ENCODE results near the gene RGS3.

RGS3 gene

DNA sequence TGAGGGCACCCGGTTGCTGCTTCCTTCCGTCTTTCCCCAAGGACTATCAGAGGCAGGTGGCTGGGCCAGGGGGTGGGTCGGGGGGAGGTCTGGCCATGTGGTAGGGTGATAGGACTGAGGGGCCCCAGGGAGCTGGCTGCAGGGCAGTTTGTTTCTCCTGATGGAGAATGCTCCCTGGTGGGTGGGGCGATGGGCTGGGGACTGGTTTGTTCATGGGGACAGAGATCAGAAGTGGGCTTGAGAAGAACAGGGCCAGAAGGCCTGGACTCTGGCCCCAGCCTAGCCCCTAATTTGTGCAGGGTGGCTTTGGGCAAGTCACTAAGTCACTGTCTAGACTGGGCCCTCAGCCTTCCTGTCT is 117.4 kb downstream of the RGS3 start:
- DNase-seq, result no peak
- TF ChIP-seq, protein P1, sequence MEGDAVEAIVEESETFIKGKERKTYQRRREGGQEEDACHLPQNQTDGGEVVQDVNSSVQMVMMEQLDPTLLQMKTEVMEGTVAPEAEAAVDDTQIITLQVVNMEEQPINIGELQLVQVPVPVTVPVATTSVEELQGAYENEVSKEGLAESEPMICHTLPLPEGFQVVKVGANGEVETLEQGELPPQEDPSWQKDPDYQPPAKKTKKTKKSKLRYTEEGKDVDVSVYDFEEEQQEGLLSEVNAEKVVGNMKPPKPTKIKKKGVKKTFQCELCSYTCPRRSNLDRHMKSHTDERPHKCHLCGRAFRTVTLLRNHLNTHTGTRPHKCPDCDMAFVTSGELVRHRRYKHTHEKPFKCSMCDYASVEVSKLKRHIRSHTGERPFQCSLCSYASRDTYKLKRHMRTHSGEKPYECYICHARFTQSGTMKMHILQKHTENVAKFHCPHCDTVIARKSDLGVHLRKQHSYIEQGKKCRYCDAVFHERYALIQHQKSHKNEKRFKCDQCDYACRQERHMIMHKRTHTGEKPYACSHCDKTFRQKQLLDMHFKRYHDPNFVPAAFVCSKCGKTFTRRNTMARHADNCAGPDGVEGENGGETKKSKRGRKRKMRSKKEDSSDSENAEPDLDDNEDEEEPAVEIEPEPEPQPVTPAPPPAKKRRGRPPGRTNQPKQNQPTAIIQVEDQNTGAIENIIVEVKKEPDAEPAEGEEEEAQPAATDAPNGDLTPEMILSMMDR (IDR thresholded peaks at IDR 0.05), result no peak
- Mint-ChIP-seq H3K4me3 (no peak overlapping the region), H3K36me3 (ENCODE audit: low read depth) (no peaks in the 10 kb centered on the region), H3K27me3 (ENCODE audit: low read depth, poor library complexity) (peaks cover 6% of the 10 kb centered on the region), H3K27ac (no peak overlapping the region), H3K9me3 (no peaks in the 10 kb centered on the region), H3K4me1 (peaks cover 55% of the 10 kb centered on the region)

DNA sequence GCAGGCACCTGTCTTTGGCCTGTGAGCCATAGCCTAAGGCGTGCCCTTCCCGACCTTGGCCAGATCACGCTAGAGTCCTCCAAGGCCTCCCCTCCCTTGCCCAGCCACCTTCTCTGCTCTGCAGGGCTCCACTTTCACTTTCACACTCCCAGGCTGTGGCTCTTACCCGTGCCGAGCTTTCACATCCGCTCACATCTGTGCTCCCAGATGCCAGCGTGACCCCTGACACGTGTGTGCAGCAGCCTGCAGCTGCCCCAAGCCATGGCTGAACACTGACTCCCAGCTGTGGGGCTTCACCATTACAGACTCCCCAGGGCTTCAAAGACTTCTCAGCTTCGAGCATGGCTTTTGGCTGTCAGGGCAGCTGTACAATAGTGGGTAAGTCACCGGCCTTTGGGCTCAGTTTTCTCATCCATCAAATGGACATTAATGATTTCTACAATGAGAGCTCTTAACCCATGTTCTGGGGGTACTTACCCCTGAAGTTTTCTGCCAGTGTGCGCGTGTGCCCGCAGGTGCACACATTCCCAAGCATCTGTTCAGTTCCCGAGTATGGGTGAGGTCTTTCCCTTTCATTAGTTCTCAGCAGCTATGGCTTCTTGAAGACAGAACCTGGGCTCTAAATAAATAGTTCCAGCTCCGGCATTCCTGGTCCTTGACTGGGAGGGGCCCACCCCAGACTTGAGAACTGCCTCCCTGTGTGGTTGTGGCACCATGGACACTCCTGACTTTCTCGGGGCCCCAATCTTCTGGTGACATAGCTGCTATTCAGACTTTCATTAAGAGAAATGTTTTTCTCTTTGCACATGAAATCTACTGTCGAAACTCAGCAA is 118.6 kb downstream of the RGS3 start:
- H3K36me3 Mint-ChIP-seq (ENCODE audit: low read depth), result no peaks in the 10 kb centered on the region
- DNase-seq, result peak; percentile 33
- no peaks in the 10 kb centered on the region for H3K9me3 Mint-ChIP-seq
- TF ChIP-seq, protein P1 (IDR thresholded peaks at IDR 0.05), result no peak
- H3K27ac Mint-ChIP-seq, result no peak overlapping the region
- H3K4me3 Mint-ChIP-seq, result no peak overlapping the region
- peaks cover 2% of the 10 kb centered on the region for H3K27me3 Mint-ChIP-seq (ENCODE audit: low read depth, poor library complexity)
- peaks cover 50% of the 10 kb centered on the region for H3K4me1 Mint-ChIP-seq

DNA sequence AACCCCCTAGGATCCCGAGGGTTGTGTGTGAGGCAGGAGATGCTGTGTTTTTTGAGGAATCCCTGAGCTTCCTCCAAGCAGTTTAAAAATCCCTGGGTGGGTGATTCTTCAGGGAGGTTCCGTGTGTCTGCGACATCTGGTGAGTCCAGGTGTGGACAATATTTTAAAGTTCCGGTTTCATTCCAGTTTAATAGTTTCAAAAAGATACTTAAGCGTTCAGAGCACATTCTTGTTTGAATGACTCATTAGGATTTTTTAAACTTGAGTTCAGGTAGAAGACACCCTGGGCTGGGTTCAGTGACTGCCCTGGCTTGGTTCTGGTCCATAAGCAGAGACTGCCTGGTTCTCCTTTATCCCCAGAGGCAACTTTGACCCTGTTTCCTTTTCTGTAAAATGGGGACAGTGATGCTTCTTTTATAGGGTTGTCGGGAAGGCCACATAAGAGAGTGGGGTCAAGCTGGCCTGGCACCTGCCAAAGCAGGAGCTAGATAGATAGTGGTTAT is 119.2 kb downstream of the RGS3 start:
- Mint-ChIP-seq H3K4me1 (peaks cover 43% of the 10 kb centered on the region), H3K27me3 (ENCODE audit: low read depth, poor library complexity) (peaks cover 2% of the 10 kb centered on the region), H3K27ac (no peak overlapping the region), H3K36me3 (ENCODE audit: low read depth) (no peaks in the 10 kb centered on the region), H3K9me3 (no peaks in the 10 kb centered on the region), H3K4me3 (no peak overlapping the region)
- TF ChIP-seq, protein P1 (IDR thresholded peaks at IDR 0.05), result no peak
- no peak for DNase-seq

DNA sequence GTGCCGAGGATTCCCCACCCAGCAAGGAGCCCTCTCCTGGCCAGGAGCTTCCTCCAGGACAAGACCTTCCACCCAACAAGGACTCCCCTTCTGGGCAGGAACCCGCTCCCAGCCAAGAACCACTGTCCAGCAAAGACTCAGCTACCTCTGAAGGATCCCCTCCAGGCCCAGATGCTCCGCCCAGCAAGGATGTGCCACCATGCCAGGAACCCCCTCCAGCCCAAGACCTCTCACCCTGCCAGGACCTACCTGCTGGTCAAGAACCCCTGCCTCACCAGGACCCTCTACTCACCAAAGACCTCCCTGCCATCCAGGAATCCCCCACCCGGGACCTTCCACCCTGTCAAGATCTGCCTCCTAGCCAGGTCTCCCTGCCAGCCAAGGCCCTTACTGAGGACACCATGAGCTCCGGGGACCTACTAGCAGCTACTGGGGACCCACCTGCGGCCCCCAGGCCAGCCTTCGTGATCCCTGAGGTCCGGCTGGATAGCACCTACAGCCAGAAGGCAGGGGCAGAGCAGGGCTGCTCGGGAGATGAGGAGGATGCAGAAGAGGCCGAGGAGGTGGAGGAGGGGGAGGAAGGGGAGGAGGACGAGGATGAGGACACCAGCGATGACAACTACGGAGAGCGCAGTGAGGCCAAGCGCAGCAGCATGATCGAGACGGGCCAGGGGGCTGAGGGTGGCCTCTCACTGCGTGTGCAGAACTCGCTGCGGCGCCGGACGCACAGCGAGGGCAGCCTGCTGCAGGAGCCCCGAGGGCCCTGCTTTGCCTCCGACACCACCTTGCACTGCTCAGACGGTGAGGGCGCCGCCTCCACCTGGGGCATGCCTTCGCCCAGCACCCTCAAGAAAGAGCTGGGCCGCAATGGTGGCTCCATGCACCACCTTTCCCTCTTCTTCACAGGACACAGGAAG is 120.2 kb downstream of the RGS3 start:
- Mint-ChIP-seq H3K36me3 (ENCODE audit: low read depth) (no peaks in the 10 kb centered on the region), H3K27me3 (ENCODE audit: low read depth, poor library complexity) (peaks cover 2% of the 10 kb centered on the region), H3K4me3 (no peak overlapping the region), H3K4me1 (peaks cover 33% of the 10 kb centered on the region), H3K9me3 (no peaks in the 10 kb centered on the region), H3K27ac (no peak overlapping the region)
- TF ChIP-seq, protein P1 (IDR thresholded peaks at IDR 0.05), result no peak
- no peak for DNase-seq

DNA sequence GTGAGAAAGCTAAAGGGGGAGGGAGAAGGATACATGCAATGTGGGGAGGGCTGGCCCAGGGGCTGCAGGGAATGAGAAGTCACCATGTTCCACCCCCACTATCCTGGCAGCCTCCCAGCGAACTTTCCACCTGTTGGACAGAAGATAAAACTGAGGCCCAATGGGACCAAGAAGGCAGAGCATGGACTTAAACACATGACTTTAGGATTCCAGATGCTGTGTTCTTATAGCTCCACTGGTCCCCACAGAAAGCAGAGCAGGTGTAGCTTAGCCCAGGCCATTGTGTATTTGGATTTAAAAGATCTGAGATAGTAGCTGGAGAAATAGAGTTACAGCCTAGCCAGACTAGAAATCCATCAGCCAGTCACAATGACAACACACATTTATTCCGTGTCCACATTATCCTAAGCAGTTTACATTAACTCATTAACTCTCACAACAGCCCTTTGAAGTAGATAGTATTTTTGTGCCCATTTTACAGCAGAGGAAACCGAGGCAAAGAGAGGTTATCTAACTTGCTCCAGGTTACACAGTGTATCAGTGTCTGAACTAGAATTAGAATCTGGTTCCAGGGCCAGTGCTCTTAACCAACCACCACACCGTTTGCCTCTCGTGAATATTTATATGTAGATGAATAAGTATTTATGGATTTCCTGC is 121.0 kb downstream of the RGS3 start:
- peaks cover 25% of the 10 kb centered on the region for H3K4me1 Mint-ChIP-seq
- H3K9me3 Mint-ChIP-seq, result no peaks in the 10 kb centered on the region
- H3K27me3 Mint-ChIP-seq (ENCODE audit: low read depth, poor library complexity), result peaks cover 2% of the 10 kb centered on the region
- no peaks in the 10 kb centered on the region for H3K36me3 Mint-ChIP-seq (ENCODE audit: low read depth)
- TF ChIP-seq, protein P1 (IDR thresholded peaks at IDR 0.05), result no peak
- H3K27ac Mint-ChIP-seq, result no peak overlapping the region
- H3K4me3 Mint-ChIP-seq, result no peak overlapping the region
- no peak for DNase-seq
